Measurements from ENCODE around the gene DCAF8.

Gene DCAF8

GRCh38 chr1:160261556-160261892 is 825 bp downstream of the DCAF8 start:
- DNase-seq (ENCODE audit: low read depth): peak; percentile 31

GRCh38 chr1:160260406-160261382 is 1.7 kb downstream of the DCAF8 start:
- DNase-seq (ENCODE audit: low read depth): no peak

- no peak for DNase-seq (ENCODE audit: low read depth)
Observed at GRCh38 chr1:160258177-160258798, 4.1 kb downstream of the DCAF8 start.

GRCh38 chr1:160257411-160258015 is 4.8 kb downstream of the DCAF8 start:
- no peak for DNase-seq (ENCODE audit: low read depth)

- no peak for DNase-seq (ENCODE audit: low read depth)
Observed at GRCh38 chr1:160256396-160257046, 5.8 kb downstream of the DCAF8 start.

GRCh38 chr1:160255781-160256300 is 6.5 kb downstream of the DCAF8 start:
- no peak for DNase-seq (ENCODE audit: low read depth)

- DNase-seq (ENCODE audit: low read depth): no peak
Observed at GRCh38 chr1:160251687-160252526, 10.4 kb downstream of the DCAF8 start.

- no peak for DNase-seq (ENCODE audit: low read depth)
Observed at GRCh38 chr1:160251011-160251410, 11.3 kb downstream of the DCAF8 start.

GRCh38 chr1:160247053-160247452 is 15.3 kb downstream of the DCAF8 start:
- DNase-seq (ENCODE audit: low read depth): no peak

GRCh38 chr1:160245434-160245833 is 16.9 kb downstream of the DCAF8 start:
- no peak for DNase-seq (ENCODE audit: low read depth)

GRCh38 chr1:160244209-160244608 is 18.1 kb downstream of the DCAF8 start:
- DNase-seq (ENCODE audit: low read depth): no peak

- DNase-seq (ENCODE audit: low read depth): no peak
Observed at GRCh38 chr1:160243767-160244166, 18.6 kb downstream of the DCAF8 start.

GRCh38 chr1:160239582-160240299 is 22.6 kb downstream of the DCAF8 start:
- DNase-seq (ENCODE audit: low read depth): no peak

GRCh38 chr1:160238408-160238807 is 23.9 kb downstream of the DCAF8 start:
- no peak for DNase-seq (ENCODE audit: low read depth)

GRCh38 chr1:160237558-160237957 is 24.8 kb downstream of the DCAF8 start:
- no peak for DNase-seq (ENCODE audit: low read depth)

GRCh38 chr1:160236806-160237205 is 25.5 kb downstream of the DCAF8 start:
- DNase-seq (ENCODE audit: low read depth): no peak

- DNase-seq (ENCODE audit: low read depth): no peak
Observed at GRCh38 chr1:160232911-160233310, 29.4 kb downstream of the DCAF8 start.

GRCh38 chr1:160228431-160228830 is 33.9 kb downstream of the DCAF8 start:
- DNase-seq (ENCODE audit: low read depth): no peak

- DNase-seq (ENCODE audit: low read depth): no peak
Observed at GRCh38 chr1:160227561-160227960, 34.8 kb downstream of the DCAF8 start.

- DNase-seq (ENCODE audit: low read depth): no peak
Observed at GRCh38 chr1:160227034-160227433, 35.3 kb downstream of the DCAF8 start.

- no peak for DNase-seq (ENCODE audit: low read depth)
Observed at GRCh38 chr1:160226623-160227022, 35.7 kb downstream of the DCAF8 start.

Measured in stimulated activated CD8-positive, alpha-beta memory T cell treated with anti-CD3 and anti-CD28 coated beads, Interleukin-7, amount 100 ng/mL, for 24 hours (primary cell).